Right lobe of liver (tissue), 6 donors: ENCODE measurements around the gene DCLRE1B. TPM values are rescaled to one million over a fixed set of nuclear protein-coding genes. Genes with fewer than 3 reads are reported as not detected.
A peak's percentile ranks its signal among the peaks of the same experiment; 100 is the strongest.

Experiments
- ATAC-seq, 4 donors: fragments of 200-7000 bp; cut with Tn5 transposase; one replicate each; pipeline ENCODE4 v1.9.1; 2020; ENCODE audit warnings: mild to moderate bottlenecking in 4 of 4, moderate library complexity in 4 of 4
- DNase-seq, 3 donors: peaks; one replicate each; pipeline ENCODE4 v3.0.0-alpha.2; 2020
- H3K27ac ChIP-seq, 3 donors: fragments of 200-600 bp; one replicate each; pipeline ENCODE4 v1.8.0; 2022
- H3K27me3 ChIP-seq, 2 donors: fragments of 200-600 bp; one replicate each; pipeline ENCODE4 v1.8.0; 2022
- H3K36me3 ChIP-seq, 4 donors: fragments of 200-600 bp; sonication (generic) in 1 of 4; one replicate each; pipeline versions ENCODE4 v1.5.1 to v1.8.0; 2017 to 2022; ENCODE audit warnings: control low read depth in 1 of 4
- H3K4me1 ChIP-seq, 4 donors: fragments of 200-600 bp; sonication (generic) in 1 of 4; one replicate each; pipeline versions ENCODE4 v1.5.1 to v1.8.0; 2017 to 2022; ENCODE audit warnings: control low read depth in 1 of 4
- H3K4me3 ChIP-seq, 3 donors: fragments of 200-600 bp; one replicate each; pipeline ENCODE4 v1.8.0; 2022
- H3K9me3 ChIP-seq, 4 donors: fragments of 200-600 bp; sonication (generic) in 1 of 4; one replicate each; pipeline versions ENCODE4 v1.5.1 to v1.8.0; 2017 to 2022; ENCODE audit warnings: control low read depth in 1 of 4
- CTCF ChIP-seq, 4 donors: fragments of 200-600 bp in 3 of 4; fragments of 450-650 bp in 1 of 4; IDR thresholded peaks; one replicate each; pipeline versions ENCODE4 v1.5.1 to v1.8.0; 2016 to 2022; ENCODE audit warnings: antibody characterized with exemption in 4 of 4, mild to moderate bottlenecking in 2 of 4
- POLR2A ChIP-seq: fragments of 450-650 bp; IDR thresholded peaks from one replicate; pipeline ENCODE4 v1.6.1; 2017; ENCODE audit warnings: antibody characterized with exemption, mild to moderate bottlenecking
- WGBS: methylation state at CpG from one replicate; pipeline ENCODE4 v1.1.6; 2018; ENCODE audit warnings: low coverage, low lambda C conversion rate; ENCODE audit not compliant: insufficient coverage; ENCODE audit errors: missing lambda C conversion rate; 5-methylcytosine and 5-hydroxymethylcytosine counted together
- intact Hi-C, 2 donors: fragments of 100-400 bp; cut with DNase I; formaldehyde crosslinking; loops; one replicate each; pipeline versions ENCODE4 v1.11.2 to v1.14.1; 2022
- long read RNA-seq: library from polyadenylated mRNA; unstranded; transcript quantifications from one replicate; pipeline ENCODE4 v2.0.0, GENCODE V29; 2019
- total RNA-seq, 6 experiments: library from RNA; depleted of rRNA in 2 of 6; stranded (reverse); fragments of >200 nt in 2 of 6; fragmentation: NEBNext Ultra II Directional in 3 of 6; extraction: Animal tissue kit (Norgen Biotek cat#: 25700) in 3 of 6; gene quantifications; one replicate each; pipeline versions ENCODE4 v1.1.0 to v1.2.4, GENCODE V29; 2016 to 2023
- donor health status: DM: no; HTN: yes; CAD: no.
- donor health status: DM: no; HTN: no; CAD: no.
- donor health status: DM: no; HTN: no; CAD: no.
- donor health status: DM: no; HTN: yes; CAD: no.
- donor health status: DM: no; HTN: yes; CAD: no.

Gene DCLRE1B
- total RNA-seq: 1 to 10 TPM; 1.6 to 3.3 (median 1.9) TPM
- long read RNA-seq, partial matches to known transcripts: 0 of 1 reads
- long read RNA-seq, other reads (novel, unspliced or antisense): 0 of 1 reads

- ATAC-seq (peak; percentile 94 to 97 (median 95)), DNase-seq (peak; percentile 100)
- peak within 1 kb of the TSS; percentile 67 to 76 (median 72) for H3K4me3 ChIP-seq
- H3K27ac ChIP-seq: peak within 1 kb of the TSS; percentile 87 to 96 (median 94)
- peaks cover 0 to 13% (median 0%) of the 10 kb centered on the region in 4 donors for H3K4me1 ChIP-seq
- peaks cover 0 to 6% (median 0%) of the 10 kb centered on the region in 4 donors for H3K36me3 ChIP-seq
- WGBS: under 1% methylated on average over 41 of the region's 67 CpGs
- no peaks in the 10 kb centered on the region for H3K27me3 ChIP-seq
- TF ChIP-seq POLR2A: peak; percentile 64
- peak; percentile 50 to 75 (median 57) for TF ChIP-seq CTCF (IDR thresholded peaks at IDR 0.05)
- no peaks in the 10 kb centered on the region for H3K9me3 ChIP-seq
- intact Hi-C loops: no loop called here
Observed at GRCh38 chr1:113904674-113905434, at the start of gene DCLRE1B, which contains the start of gene AP4B1. DCLRE1B (plus strand) TSS chr1:113905326; CDS start chr1:113905587, 261 bp downstream. AP4B1 (minus strand) TSS chr1:113904799; CDS start chr1:113904717, 82 bp downstream.

GRCh38 chr1:113855630-113856400, 49.3 kb upstream of the DCLRE1B start:
- intact Hi-C loops: no loop called here
- ATAC-seq: no peak

GRCh38 chr1:113856401-113856790, 48.7 kb upstream of the DCLRE1B start:
- intact Hi-C loops: no loop called here
- Histone ChIP-seq H3K36me3 (no peaks in the 10 kb centered on the region), H3K4me3 (no peak overlapping the region), H3K4me1 (no peaks in the 10 kb centered on the region), H3K27ac (no peak overlapping the region), H3K27me3 (no peaks in the 10 kb centered on the region), H3K9me3 (no peaks in the 10 kb centered on the region)
- ATAC-seq: no peak
- 89% methylated on average over 2 of the region's 2 CpGs for WGBS
- DNase-seq: no peak
- TF ChIP-seq POLR2A: no peak
- no peak for TF ChIP-seq CTCF (IDR thresholded peaks at IDR 0.05)

More at GRCh38 chr1:113855630-113856400, 49.3 kb upstream of the DCLRE1B start:
- H3K4me1 ChIP-seq: no peaks in the 10 kb centered on the region
- no peak overlapping the region for H3K27ac ChIP-seq
- H3K4me3 ChIP-seq: no peak overlapping the region
- 80% methylated on average over 4 of the region's 4 CpGs for WGBS
- H3K36me3 ChIP-seq: no peaks in the 10 kb centered on the region
- H3K27me3 ChIP-seq: no peaks in the 10 kb centered on the region
- no peaks in the 10 kb centered on the region for H3K9me3 ChIP-seq
- DNase-seq: no peak
- TF ChIP-seq CTCF (IDR thresholded peaks at IDR 0.05) (no peak), POLR2A (no peak)

GRCh38 chr1:113857776-113858175, 47.4 kb upstream of the DCLRE1B start:
- Histone ChIP-seq H3K27me3 (no peaks in the 10 kb centered on the region), H3K27ac (no peak overlapping the region), H3K4me1 (no peaks in the 10 kb centered on the region), H3K9me3 (no peaks in the 10 kb centered on the region), H3K4me3 (no peak overlapping the region), H3K36me3 (no peaks in the 10 kb centered on the region)
- intact Hi-C loops: no loop called here
- WGBS: 54% methylated on average over 3 of the region's 3 CpGs
- DNase-seq: no peak
- ATAC-seq: no peak
- TF ChIP-seq CTCF (IDR thresholded peaks at IDR 0.05) (no peak), POLR2A (no peak)
